Astrocyte (in vitro differentiated cells and primary cell): ENCODE data around the gene DSCAM.

Experiments
- EZH2 ChIP-seq: IDR thresholded peaks from 2 replicates; pipeline ENCODE4 v1.6.1; 2012; ENCODE audit warnings: mild to moderate bottlenecking, low read length, inconsistent platforms; ENCODE audit not compliant: insufficient read depth
- TF ChIP-seq, protein P1 (sequence below): IDR thresholded peaks from 2 replicates; pipeline ENCODE4 v1.5.1; 2011; ENCODE audit warnings: low read depth, mild to moderate bottlenecking, inconsistent platforms, low read length, moderate library complexity; ENCODE audit not compliant: insufficient read depth

GRCh38 chr21:40099809-40100208 lies 747.1 kb downstream of the DSCAM start:
- TF ChIP-seq, protein P1, sequence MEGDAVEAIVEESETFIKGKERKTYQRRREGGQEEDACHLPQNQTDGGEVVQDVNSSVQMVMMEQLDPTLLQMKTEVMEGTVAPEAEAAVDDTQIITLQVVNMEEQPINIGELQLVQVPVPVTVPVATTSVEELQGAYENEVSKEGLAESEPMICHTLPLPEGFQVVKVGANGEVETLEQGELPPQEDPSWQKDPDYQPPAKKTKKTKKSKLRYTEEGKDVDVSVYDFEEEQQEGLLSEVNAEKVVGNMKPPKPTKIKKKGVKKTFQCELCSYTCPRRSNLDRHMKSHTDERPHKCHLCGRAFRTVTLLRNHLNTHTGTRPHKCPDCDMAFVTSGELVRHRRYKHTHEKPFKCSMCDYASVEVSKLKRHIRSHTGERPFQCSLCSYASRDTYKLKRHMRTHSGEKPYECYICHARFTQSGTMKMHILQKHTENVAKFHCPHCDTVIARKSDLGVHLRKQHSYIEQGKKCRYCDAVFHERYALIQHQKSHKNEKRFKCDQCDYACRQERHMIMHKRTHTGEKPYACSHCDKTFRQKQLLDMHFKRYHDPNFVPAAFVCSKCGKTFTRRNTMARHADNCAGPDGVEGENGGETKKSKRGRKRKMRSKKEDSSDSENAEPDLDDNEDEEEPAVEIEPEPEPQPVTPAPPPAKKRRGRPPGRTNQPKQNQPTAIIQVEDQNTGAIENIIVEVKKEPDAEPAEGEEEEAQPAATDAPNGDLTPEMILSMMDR = no peak
- TF ChIP-seq EZH2 = no peak
